ENCODE results near the gene DERL3. TPM values are rescaled to one million over a fixed set of nuclear protein-coding genes. Genes with fewer than 3 reads are reported as not detected.
A peak's percentile ranks its signal among the peaks of the same experiment; 100 is the strongest.

The DERL3 gene
- total RNA-seq, 1 experiment from 2014 or later, result 12.5 TPM

DNA sequence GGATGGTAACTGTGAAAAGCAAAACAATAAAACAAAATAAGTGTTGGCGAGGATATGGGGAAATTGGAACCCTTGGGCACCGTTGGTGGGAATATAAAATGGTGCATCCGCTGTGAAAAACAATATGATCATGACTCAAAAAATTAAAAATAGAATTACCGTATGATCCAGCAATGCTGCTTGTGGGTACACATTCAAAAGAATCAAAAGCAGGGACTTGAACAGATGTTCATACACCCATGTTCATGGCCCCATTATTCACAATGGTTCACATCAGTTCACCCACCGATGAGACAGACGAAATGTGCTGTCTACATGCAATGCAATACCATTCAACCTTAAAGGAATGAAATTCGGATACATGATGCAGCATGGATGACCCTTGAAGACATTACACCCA, 1.2 kb upstream of the DERL3 start (continued):
- TF ChIP-seq, protein P1, sequence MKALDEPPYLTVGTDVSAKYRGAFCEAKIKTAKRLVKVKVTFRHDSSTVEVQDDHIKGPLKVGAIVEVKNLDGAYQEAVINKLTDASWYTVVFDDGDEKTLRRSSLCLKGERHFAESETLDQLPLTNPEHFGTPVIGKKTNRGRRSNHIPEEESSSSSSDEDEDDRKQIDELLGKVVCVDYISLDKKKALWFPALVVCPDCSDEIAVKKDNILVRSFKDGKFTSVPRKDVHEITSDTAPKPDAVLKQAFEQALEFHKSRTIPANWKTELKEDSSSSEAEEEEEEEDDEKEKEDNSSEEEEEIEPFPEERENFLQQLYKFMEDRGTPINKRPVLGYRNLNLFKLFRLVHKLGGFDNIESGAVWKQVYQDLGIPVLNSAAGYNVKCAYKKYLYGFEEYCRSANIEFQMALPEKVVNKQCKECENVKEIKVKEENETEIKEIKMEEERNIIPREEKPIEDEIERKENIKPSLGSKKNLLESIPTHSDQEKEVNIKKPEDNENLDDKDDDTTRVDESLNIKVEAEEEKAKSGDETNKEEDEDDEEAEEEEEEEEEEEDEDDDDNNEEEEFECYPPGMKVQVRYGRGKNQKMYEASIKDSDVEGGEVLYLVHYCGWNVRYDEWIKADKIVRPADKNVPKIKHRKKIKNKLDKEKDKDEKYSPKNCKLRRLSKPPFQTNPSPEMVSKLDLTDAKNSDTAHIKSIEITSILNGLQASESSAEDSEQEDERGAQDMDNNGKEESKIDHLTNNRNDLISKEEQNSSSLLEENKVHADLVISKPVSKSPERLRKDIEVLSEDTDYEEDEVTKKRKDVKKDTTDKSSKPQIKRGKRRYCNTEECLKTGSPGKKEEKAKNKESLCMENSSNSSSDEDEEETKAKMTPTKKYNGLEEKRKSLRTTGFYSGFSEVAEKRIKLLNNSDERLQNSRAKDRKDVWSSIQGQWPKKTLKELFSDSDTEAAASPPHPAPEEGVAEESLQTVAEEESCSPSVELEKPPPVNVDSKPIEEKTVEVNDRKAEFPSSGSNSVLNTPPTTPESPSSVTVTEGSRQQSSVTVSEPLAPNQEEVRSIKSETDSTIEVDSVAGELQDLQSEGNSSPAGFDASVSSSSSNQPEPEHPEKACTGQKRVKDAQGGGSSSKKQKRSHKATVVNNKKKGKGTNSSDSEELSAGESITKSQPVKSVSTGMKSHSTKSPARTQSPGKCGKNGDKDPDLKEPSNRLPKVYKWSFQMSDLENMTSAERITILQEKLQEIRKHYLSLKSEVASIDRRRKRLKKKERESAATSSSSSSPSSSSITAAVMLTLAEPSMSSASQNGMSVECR (CRISPR knock-in tag; IDR thresholded peaks at IDR 0.05; ENCODE audit: borderline replicate concordance), result no peak
- TF ChIP-seq FOXK1 (CRISPR knock-in tag; IDR thresholded peaks at IDR 0.05) (no peak), ESRRA (CRISPR knock-in tag; IDR thresholded peaks at IDR 0.05; ENCODE audit: borderline replicate concordance) (no peak), ZNF317 (CRISPR knock-in tag; IDR thresholded peaks at IDR 0.05; ENCODE audit: borderline replicate concordance, low read depth) (no peak)

DNA sequence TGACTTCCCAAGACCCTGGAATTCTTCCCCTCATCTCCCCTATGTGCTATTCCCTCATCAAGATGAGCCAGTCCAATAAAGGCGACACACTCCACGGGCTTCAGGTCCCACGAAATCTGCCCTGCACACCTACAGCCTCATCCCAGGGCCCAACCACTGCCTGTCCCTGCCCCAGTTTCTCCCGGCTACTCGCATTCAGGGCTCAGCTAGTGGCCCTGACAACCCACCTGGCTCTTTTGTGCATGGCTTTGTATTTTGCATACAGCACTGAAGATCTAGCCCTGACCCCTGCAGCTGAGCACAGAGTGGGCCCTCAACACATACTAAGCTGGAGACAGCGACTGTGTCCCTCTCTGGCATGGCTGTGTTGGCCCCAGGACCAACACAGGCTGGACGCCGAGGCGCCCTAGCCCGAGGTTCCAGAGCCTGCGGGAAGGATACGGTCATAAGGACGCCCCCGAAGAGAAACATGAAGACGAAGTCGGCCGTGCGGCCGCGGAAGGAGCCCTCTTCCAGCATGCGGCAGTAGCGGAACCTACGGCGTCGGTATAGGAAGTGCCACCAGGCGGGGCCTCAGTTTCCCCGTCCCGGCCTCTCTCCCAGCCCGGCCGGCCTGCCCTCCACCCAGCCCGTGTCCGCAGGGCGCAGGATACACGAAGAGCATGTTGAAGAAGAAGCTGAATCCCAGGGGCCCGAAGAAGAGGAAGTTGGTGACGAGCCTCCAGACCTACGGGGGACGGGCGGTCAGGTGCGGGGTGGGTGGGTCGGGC, 710 bp downstream of the DERL3 start:
- Mint-ChIP-seq H3K27ac (peak overlapping the region; percentile 92), H3K4me3 (peak overlapping the region; percentile 88), H3K4me1 (peaks cover 20% of the 10 kb centered on the region), H3K27me3 (ENCODE audit: low read depth) (peaks cover 23% of the 10 kb centered on the region), H3K9me3 (no peaks in the 10 kb centered on the region), H3K36me3 (peaks cover 3% of the 10 kb centered on the region)
- CTCF ChIA-PET, result interaction anchor here (0.8 to 2.6 kb wide), 6 partner anchors 12 to 92 kb away, joined by 3 to 31 read pairs (median 4); partner anchors contain the start of gene SLC2A11
- TF ChIP-seq ETV6 (CRISPR knock-in tag; IDR thresholded peaks at IDR 0.05), result no peak
- TF ChIP-seq GTF2I (CRISPR knock-in tag; conservative IDR thresholded peaks at IDR 0.05), result no peak
- no peak for TF ChIP-seq NR3C1 (CRISPR knock-in tag; conservative IDR thresholded peaks at IDR 0.05; ENCODE audit: low read depth)
- TF ChIP-seq, protein P2, sequence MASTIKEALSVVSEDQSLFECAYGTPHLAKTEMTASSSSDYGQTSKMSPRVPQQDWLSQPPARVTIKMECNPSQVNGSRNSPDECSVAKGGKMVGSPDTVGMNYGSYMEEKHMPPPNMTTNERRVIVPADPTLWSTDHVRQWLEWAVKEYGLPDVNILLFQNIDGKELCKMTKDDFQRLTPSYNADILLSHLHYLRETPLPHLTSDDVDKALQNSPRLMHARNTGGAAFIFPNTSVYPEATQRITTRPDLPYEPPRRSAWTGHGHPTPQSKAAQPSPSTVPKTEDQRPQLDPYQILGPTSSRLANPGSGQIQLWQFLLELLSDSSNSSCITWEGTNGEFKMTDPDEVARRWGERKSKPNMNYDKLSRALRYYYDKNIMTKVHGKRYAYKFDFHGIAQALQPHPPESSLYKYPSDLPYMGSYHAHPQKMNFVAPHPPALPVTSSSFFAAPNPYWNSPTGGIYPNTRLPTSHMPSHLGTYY (CRISPR knock-in tag; IDR thresholded peaks at IDR 0.05), result no peak
- no peak for TF ChIP-seq IRF2 (CRISPR knock-in tag; IDR thresholded peaks at IDR 0.05; ENCODE audit: borderline replicate concordance, low read depth)
- no peak for TF ChIP-seq FOXJ3 (CRISPR knock-in tag; IDR thresholded peaks at IDR 0.05; ENCODE audit: borderline replicate concordance)
- ATAC-seq, result no peak
- POLR2A ChIA-PET, result interaction anchor here (1.1 to 1.2 kb wide), 3 partner anchors 12 to 20 kb away, joined by 3 to 4 read pairs (median 3); partner anchors contain the start of gene SLC2A11
- DNase-seq (ENCODE audit: low spot score), result no peak

DNA sequence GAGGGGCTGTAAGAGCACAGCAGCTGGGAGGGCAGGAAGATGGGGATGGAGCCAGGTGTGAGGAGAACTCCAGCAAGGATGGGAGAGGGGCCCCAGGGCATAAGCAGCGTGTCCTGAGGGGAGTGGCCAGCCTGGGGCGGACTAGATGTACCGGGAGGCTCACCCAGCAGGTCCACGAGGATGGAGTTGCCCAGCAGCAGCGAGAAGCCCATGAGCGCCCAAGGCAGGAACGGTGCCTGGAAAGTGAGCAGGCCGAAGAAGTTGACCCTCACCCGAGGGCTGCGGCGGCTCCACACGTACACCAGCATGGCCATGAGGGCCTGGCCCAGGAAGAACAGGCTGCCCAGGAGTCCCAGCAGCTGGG, 1.3 kb downstream of the DERL3 start:
- Mint-ChIP-seq H3K4me1 (peaks cover 20% of the 10 kb centered on the region), H3K36me3 (peaks cover 3% of the 10 kb centered on the region), H3K27ac (0 out of 2 replicates have a peak overlapping the region, but pooled peaks have one; percentile 49), H3K9me3 (no peaks in the 10 kb centered on the region), H3K27me3 (ENCODE audit: low read depth) (peaks cover 23% of the 10 kb centered on the region), H3K4me3 (peak overlapping the region; percentile 88)
- POLR2A ChIA-PET, result interaction anchor here (1.2 kb wide), 1 partner anchor 12 kb away, joined by 3 read pairs; no protein-coding TSS in a partner anchor
- DNase-seq (ENCODE audit: low spot score) (no peak), ATAC-seq (no peak)
- CTCF ChIA-PET, result interaction anchor here (0.8 to 2.6 kb wide), 5 partner anchors 12 to 92 kb away, joined by 3 to 31 read pairs (median 4); partner anchors contain the start of gene SLC2A11
- TF ChIP-seq TEAD1 (CRISPR knock-in tag; IDR thresholded peaks at IDR 0.05), result no peak
- TF ChIP-seq, protein P2 (CRISPR knock-in tag; IDR thresholded peaks at IDR 0.05), result no peak
- no peak for TF ChIP-seq GTF2I (CRISPR knock-in tag; conservative IDR thresholded peaks at IDR 0.05)
- TF ChIP-seq, protein P3, sequence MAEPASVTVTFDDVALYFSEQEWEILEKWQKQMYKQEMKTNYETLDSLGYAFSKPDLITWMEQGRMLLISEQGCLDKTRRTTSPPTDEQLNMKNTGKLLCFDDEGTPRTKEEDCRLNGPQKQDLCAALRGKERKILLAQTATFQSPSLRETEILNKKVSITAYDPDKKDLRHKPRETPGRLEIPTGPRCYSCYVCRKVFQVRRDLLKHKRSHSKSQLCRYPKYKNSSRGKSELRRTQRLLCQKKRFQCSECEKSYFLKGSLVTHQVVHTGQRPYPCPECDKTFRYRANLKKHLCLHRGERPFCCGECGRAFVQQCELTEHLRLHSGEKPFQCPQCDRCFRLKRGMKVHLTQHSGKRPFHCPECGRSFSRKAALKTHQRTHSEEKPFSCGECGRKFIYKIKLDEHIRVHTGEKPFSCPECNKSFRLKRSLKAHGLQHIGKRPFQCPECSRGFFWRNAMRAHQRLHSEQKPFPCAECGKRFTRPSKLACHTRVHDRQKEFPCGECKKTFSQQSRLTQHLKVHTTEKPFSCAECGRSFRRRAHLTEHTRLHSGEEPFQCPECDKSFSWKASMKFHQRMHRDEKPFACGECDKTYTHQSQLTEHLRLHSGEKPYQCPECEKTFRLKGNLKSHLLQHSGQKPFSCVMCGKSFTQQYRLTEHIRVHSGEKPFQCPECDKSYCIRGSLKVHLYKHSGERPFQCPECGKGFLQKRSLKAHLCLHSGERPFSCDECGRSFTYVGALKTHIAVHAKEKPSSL (CRISPR knock-in tag; conservative IDR thresholded peaks at IDR 0.05), result no peak
- TF ChIP-seq MYBL2 (CRISPR knock-in tag; IDR thresholded peaks at IDR 0.05), result no peak
- TF ChIP-seq, protein P4, sequence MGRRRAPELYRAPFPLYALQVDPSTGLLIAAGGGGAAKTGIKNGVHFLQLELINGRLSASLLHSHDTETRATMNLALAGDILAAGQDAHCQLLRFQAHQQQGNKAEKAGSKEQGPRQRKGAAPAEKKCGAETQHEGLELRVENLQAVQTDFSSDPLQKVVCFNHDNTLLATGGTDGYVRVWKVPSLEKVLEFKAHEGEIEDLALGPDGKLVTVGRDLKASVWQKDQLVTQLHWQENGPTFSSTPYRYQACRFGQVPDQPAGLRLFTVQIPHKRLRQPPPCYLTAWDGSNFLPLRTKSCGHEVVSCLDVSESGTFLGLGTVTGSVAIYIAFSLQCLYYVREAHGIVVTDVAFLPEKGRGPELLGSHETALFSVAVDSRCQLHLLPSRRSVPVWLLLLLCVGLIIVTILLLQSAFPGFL (CRISPR knock-in tag; IDR thresholded peaks at IDR 0.05; ENCODE audit: borderline replicate concordance), result no peak
- TF ChIP-seq SOX15 (CRISPR knock-in tag; IDR thresholded peaks at IDR 0.05), result no peak
- no peak for TF ChIP-seq KAT7 (CRISPR knock-in tag; IDR thresholded peaks at IDR 0.05; ENCODE audit: borderline replicate concordance)
- TF ChIP-seq, protein P5, sequence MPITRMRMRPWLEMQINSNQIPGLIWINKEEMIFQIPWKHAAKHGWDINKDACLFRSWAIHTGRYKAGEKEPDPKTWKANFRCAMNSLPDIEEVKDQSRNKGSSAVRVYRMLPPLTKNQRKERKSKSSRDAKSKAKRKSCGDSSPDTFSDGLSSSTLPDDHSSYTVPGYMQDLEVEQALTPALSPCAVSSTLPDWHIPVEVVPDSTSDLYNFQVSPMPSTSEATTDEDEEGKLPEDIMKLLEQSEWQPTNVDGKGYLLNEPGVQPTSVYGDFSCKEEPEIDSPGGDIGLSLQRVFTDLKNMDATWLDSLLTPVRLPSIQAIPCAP (CRISPR knock-in tag; IDR thresholded peaks at IDR 0.05), result no peak
- no peak for TF ChIP-seq ZNF671 (CRISPR knock-in tag; IDR thresholded peaks at IDR 0.05)
- TF ChIP-seq NFYB (CRISPR knock-in tag; conservative IDR thresholded peaks at IDR 0.05; ENCODE audit: low read depth), result no peak
- no peak for TF ChIP-seq ZNF121 (CRISPR knock-in tag; IDR thresholded peaks at IDR 0.05)
- TF ChIP-seq ESRRA (CRISPR knock-in tag; IDR thresholded peaks at IDR 0.05; ENCODE audit: borderline replicate concordance), result no peak
- no peak for TF ChIP-seq ZNF232 (CRISPR knock-in tag; IDR thresholded peaks at IDR 0.05)

Data from WTC11 (cell line).